Common myeloid progenitor, CD34-positive (primary cell): ENCODE measurements around the gene SLC12A3.
A peak's percentile ranks its signal among the peaks of the same experiment; 100 is the strongest.

Experiments used
- CTCF ChIA-PET: fragments of 350-600 bp; sonication (Branson Sonifier 250); formaldehyde crosslinking; loops from one replicate; lab custom pipeline; 2021; ENCODE audit warnings: antibody characterized with exemption; lab: Charles Lee
- POLR2A ChIA-PET: fragments of 350-600 bp; sonication (Branson Sonifier 250); formaldehyde crosslinking; loops from one replicate; lab custom pipeline; 2021; ENCODE audit warnings: antibody characterized with exemption; lab: Charles Lee
- DNase-seq, 3 donors: peaks; one replicate each; pipeline versions ENCODE4 v3.0.0 to v3.0.0-alpha.2; 2013
- H3K27ac ChIP-seq, 2 experiments: 1 replicate in 1 of 2; 2 replicates in 1 of 2; pipeline ENCODE4 v1.7.0; 2013; ENCODE audit warnings: inconsistent platforms in 2 of 2, low read length in 2 of 2, mild to moderate bottlenecking in 2 of 2, low read depth in 1 of 2, moderate library complexity in 1 of 2; ENCODE audit not compliant: severe bottlenecking in 2 of 2, insufficient read depth in 1 of 2, poor library complexity in 1 of 2
- H3K27me3 ChIP-seq, 5 experiments: replicated peaks in 2 of 5; 1 replicate in 3 of 5; 2 replicates in 2 of 5; pipeline versions ENCODE4 v1.6.1 to v1.7.0; 2013; ENCODE audit warnings: low read length in 4 of 5, mild to moderate bottlenecking in 2 of 5, moderate library complexity in 2 of 5, inconsistent platforms in 1 of 5; ENCODE audit not compliant: insufficient read depth in 5 of 5, control insufficient read depth in 4 of 5
- H3K36me3 ChIP-seq, 4 experiments: 1 replicate in 2 of 4; 2 replicates in 2 of 4; pipeline versions ENCODE4 v1.6.1 to v1.7.0; 2013; ENCODE audit warnings: low read length in 3 of 4, control low read depth in 1 of 4, mild to moderate bottlenecking in 1 of 4; ENCODE audit not compliant: control insufficient read depth in 4 of 4, insufficient read depth in 4 of 4
- H3K4me1 ChIP-seq, 4 experiments: 1 replicate in 3 of 4; 2 replicates in 1 of 4; pipeline versions ENCODE4 v1.6.1 to v1.7.1; 2013; ENCODE audit warnings: low read length in 3 of 4, mild to moderate bottlenecking in 3 of 4, control low read depth in 1 of 4, inconsistent platforms in 1 of 4, moderate library complexity in 1 of 4; ENCODE audit not compliant: control insufficient read depth in 4 of 4, insufficient read depth in 4 of 4; ENCODE audit errors: control extremely low read depth in 1 of 4
- H3K4me3 ChIP-seq, 7 experiments: 1 replicate in 4 of 7; 2 replicates in 3 of 7; pipeline versions ENCODE4 v1.5.1 to v1.7.0; 2013; ENCODE audit warnings: mild to moderate bottlenecking in 7 of 7, low read length in 6 of 7, moderate library complexity in 6 of 7, inconsistent platforms in 2 of 7, low read depth in 2 of 7, control low read depth in 1 of 7; ENCODE audit not compliant: insufficient read depth in 4 of 7, control insufficient read depth in 1 of 7; ENCODE audit errors: extremely low read depth in 1 of 7
- H3K9me3 ChIP-seq, 5 experiments: 1 replicate in 4 of 5; 2 replicates in 1 of 5; pipeline versions ENCODE4 v1.6.1 to v1.7.1; 2013; ENCODE audit warnings: low read length in 4 of 5, mild to moderate bottlenecking in 2 of 5, inconsistent platforms in 1 of 5, low read depth in 1 of 5, moderate library complexity in 1 of 5; ENCODE audit not compliant: control insufficient read depth in 4 of 5, insufficient read depth in 2 of 5; ENCODE audit errors: control extremely low read depth in 1 of 5
- WGBS: methylation state at CpG from one replicate; pipeline ENCODE4 v1.1.5; 2013; ENCODE audit not compliant: insufficient coverage; 5-methylcytosine and 5-hydroxymethylcytosine counted together

SLC12A3 gene

GRCh38 chr16:56910654-56911539 is 45.9 kb downstream of the SLC12A3 start:
- Histone ChIP-seq H3K36me3 (no peaks in the 10 kb centered on the region), H3K27ac (no peak overlapping the region), H3K4me3 (no peak overlapping the region), H3K9me3 (peaks cover 0 to 3% (median 0%) of the 10 kb centered on the region in 5 experiments), H3K4me1 (peaks cover 5 to 30% (median 7%) of the 10 kb centered on the region in 4 experiments), H3K27me3 (peaks cover 0 to 17% (median 9%) of the 10 kb centered on the region in 5 experiments)
- DNase-seq: peak in 1 of 3 donors; percentile 35
- 79% methylated on average over 12 of the region's 12 CpGs for WGBS
- POLR2A ChIA-PET: no interaction called here
- CTCF ChIA-PET: interaction anchor here (1.6 to 2.4 kb wide), 2 partner anchors 16 to 44 kb away, joined by 5 read pairs; no protein-coding TSS in a partner anchor

- 81% methylated on average over 22 of the region's 22 CpGs for WGBS
- CTCF ChIA-PET: interaction anchor here (1.6 to 2.4 kb wide), 3 partner anchors 8 to 45 kb away, joined by 4 to 5 read pairs (median 5); no protein-coding TSS in a partner anchor
- no peak overlapping the region for H3K4me3 ChIP-seq
Observed at GRCh38 chr16:56911771-56912571, 47.0 kb downstream of the SLC12A3 start.

GRCh38 chr16:56912746-56913708 is 48.0 kb downstream of the SLC12A3 start:
- CTCF ChIA-PET: interaction anchor here (1.0 to 1.7 kb wide), 3 partner anchors 9 to 61 kb away, joined by 3 to 5 read pairs (median 4); no protein-coding TSS in a partner anchor
- peaks cover 5 to 46% (median 16%) of the 10 kb centered on the region in 4 experiments for H3K4me1 ChIP-seq
- H3K9me3 ChIP-seq: no peaks in the 10 kb centered on the region
- POLR2A ChIA-PET: no interaction called here
- H3K27me3 ChIP-seq: peaks cover 0 to 23% (median 7%) of the 10 kb centered on the region in 5 experiments
- no peak overlapping the region for H3K4me3 ChIP-seq
- WGBS: 87% methylated on average over 14 of the region's 18 CpGs
- no peak overlapping the region for H3K27ac ChIP-seq
- DNase-seq: no peak
- no peaks in the 10 kb centered on the region for H3K36me3 ChIP-seq

More at GRCh38 chr16:56911771-56912571, 47.0 kb downstream of the SLC12A3 start:
- H3K27ac ChIP-seq: no peak overlapping the region
- peaks cover 5 to 38% (median 14%) of the 10 kb centered on the region in 4 experiments for H3K4me1 ChIP-seq
- POLR2A ChIA-PET: interaction anchor here (0.6 kb wide), 1 partner anchor 13 kb away, joined by 4 read pairs; no protein-coding TSS in a partner anchor
- no peaks in the 10 kb centered on the region for H3K36me3 ChIP-seq
- peaks cover 0 to 20% (median 6%) of the 10 kb centered on the region in 5 experiments for H3K27me3 ChIP-seq
- DNase-seq: no peak
- H3K9me3 ChIP-seq: peaks cover 0 to 3% (median 0%) of the 10 kb centered on the region in 5 experiments

- H3K9me3 ChIP-seq: no peaks in the 10 kb centered on the region
- no peak overlapping the region for H3K4me3 ChIP-seq
- no peak overlapping the region for H3K27ac ChIP-seq
- H3K36me3 ChIP-seq: no peaks in the 10 kb centered on the region
- H3K4me1 ChIP-seq: peaks cover 5 to 46% (median 16%) of the 10 kb centered on the region in 4 experiments
- WGBS: 87% methylated on average over 4 of the region's 7 CpGs
- ChIA-PET CTCF (no interaction called here), POLR2A (no interaction called here)
- no peak for DNase-seq
- peaks cover 0 to 42% (median 18%) of the 10 kb centered on the region in 5 experiments for H3K27me3 ChIP-seq
Observed at GRCh38 chr16:56914896-56915295, 49.9 kb downstream of the SLC12A3 start.

- POLR2A ChIA-PET: no interaction called here
- Histone ChIP-seq H3K36me3 (no peaks in the 10 kb centered on the region), H3K9me3 (no peaks in the 10 kb centered on the region), H3K27ac (no peak overlapping the region), H3K27me3 (peaks cover 0 to 48% (median 23%) of the 10 kb centered on the region in 5 experiments), H3K4me3 (no peak overlapping the region), H3K4me1 (peaks cover 3 to 40% (median 15%) of the 10 kb centered on the region in 4 experiments)
- whole genome bisulfite sequencing: over 99% methylated on average over 11 of the region's 13 CpGs
- no peak for DNase-seq
- CTCF ChIA-PET: no interaction called here
Observed at GRCh38 chr16:56915336-56916119, 50.5 kb downstream of the SLC12A3 start.
